WERI-Rb-1 (cell line): Measurements from ENCODE around the gene TMEM97.

Experiments used
- DNase-seq: peaks from one replicate; pipeline ENCODE4 v3.0.0-alpha.2; 2020
- H3K27ac ChIP-seq: fragments of 250-450 bp; sonication (Bioruptor Pico); 2 replicates; pipeline ENCODE4 v1.5.1; 2020; ENCODE audit warnings: mild to moderate bottlenecking, moderate library complexity
- H3K27me3 ChIP-seq: fragments of 250-450 bp; sonication (Bioruptor Pico); 2 replicates; pipeline ENCODE4 v1.5.1; 2021; ENCODE audit warnings: mild to moderate bottlenecking, low read depth, moderate library complexity; ENCODE audit not compliant: insufficient read depth, severe bottlenecking
- H3K36me3 ChIP-seq: fragments of 250-450 bp; sonication (Bioruptor Pico); 2 replicates; pipeline ENCODE4 v1.5.1; 2020; ENCODE audit warnings: mild to moderate bottlenecking, moderate library complexity
- H3K4me3 ChIP-seq: 2 replicates; pipeline ENCODE4 v1.5.1; 2011; ENCODE audit warnings: low read depth, mild to moderate bottlenecking, control low read depth, low read length
- H3K9me3 ChIP-seq: fragments of 250-450 bp; sonication (Bioruptor Pico); 2 replicates; pipeline ENCODE4 v1.5.1; 2021; ENCODE audit warnings: mild to moderate bottlenecking, moderate library complexity; ENCODE audit not compliant: severe bottlenecking
- TF ChIP-seq, protein P1 (sequence below): IDR thresholded peaks from 2 replicates; pipeline ENCODE4 v1.5.1; 2011; ENCODE audit warnings: low read depth, mild to moderate bottlenecking, control low read depth, inconsistent platforms, low read length

The TMEM97 gene

DNA sequence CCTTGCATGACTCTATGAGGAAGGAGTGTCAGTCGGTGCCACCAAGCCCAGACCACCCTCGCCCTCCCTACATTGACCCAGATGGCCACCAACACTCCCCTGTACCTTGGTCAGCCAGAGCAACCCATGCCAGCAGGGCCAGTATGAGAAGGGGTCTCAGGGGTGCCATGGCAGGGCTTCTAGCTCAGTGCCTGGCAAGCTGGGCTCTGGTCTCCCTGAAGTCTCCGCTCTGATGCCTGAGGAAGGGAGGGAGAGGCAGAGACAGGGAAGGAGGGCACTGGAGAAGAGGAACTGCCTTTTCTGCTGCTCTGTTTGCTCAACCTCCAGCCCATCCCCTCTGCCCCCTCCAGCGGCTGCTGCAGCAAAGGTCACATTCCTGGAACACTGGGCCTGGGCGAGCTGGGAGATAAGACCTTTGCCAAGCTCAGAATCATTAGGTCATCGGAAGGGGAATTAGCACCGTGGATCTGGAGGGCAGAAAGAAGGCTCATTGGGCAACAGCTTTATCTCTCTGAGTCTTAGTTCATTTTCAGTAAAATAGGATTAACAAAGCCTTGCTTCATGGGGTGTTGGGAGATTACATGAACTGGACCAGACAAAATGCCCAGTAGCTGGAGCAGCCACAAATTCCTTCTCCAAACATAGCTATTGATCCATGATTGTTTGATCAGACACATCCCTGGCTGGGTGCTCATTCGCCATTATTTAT lies 51.2 kb downstream of the TMEM97 start, which contains the start of gene VTN:
VTN (minus strand) TSS at position 273 of the 709 bp plus-strand sequence; CDS start at position 169, 104 bp downstream.
- peak; percentile 90 for DNase-seq
- Histone ChIP-seq H3K27ac (peak within 1 kb of the TSS; percentile 80), H3K27me3 (no peaks in the 10 kb centered on the region)

DNA sequence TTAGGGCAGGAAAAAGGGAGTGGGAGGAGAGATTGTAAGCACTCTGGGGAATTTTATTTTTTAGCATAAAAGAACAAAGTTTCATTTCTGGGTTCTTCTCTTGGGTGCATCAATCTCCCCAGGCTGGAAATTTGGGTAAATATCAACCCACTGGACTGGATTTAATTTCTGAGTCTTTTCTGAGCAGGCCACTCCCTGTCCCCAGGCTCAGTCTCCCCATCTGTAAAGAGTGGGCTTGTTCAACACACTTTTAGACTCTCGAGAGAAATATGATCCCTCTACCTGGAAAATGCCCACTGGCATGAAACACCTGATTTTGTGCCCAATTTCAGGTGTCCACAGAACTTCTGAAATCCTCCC lies 51.7 kb downstream of the TMEM97 start:
- peaks cover 8% of the 10 kb centered on the region for H3K36me3 ChIP-seq
- H3K9me3 ChIP-seq, result no peaks in the 10 kb centered on the region
- TF ChIP-seq, protein P1, sequence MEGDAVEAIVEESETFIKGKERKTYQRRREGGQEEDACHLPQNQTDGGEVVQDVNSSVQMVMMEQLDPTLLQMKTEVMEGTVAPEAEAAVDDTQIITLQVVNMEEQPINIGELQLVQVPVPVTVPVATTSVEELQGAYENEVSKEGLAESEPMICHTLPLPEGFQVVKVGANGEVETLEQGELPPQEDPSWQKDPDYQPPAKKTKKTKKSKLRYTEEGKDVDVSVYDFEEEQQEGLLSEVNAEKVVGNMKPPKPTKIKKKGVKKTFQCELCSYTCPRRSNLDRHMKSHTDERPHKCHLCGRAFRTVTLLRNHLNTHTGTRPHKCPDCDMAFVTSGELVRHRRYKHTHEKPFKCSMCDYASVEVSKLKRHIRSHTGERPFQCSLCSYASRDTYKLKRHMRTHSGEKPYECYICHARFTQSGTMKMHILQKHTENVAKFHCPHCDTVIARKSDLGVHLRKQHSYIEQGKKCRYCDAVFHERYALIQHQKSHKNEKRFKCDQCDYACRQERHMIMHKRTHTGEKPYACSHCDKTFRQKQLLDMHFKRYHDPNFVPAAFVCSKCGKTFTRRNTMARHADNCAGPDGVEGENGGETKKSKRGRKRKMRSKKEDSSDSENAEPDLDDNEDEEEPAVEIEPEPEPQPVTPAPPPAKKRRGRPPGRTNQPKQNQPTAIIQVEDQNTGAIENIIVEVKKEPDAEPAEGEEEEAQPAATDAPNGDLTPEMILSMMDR, result no peak
- DNase-seq, result no peak
- peak overlapping the region; percentile 80 for H3K27ac ChIP-seq
- H3K27me3 ChIP-seq, result no peaks in the 10 kb centered on the region
- peak overlapping the region; percentile 34 for H3K4me3 ChIP-seq

More for the DNA sequence above, 51.2 kb downstream of the TMEM97 start, which contains the start of gene VTN:
- H3K9me3 ChIP-seq, result no peaks in the 10 kb centered on the region
- peak within 1 kb of the TSS; percentile 34 for H3K4me3 ChIP-seq
- H3K36me3 ChIP-seq, result peaks cover 8% of the 10 kb centered on the region
- TF ChIP-seq, protein P1, result peak; percentile 46

DNA sequence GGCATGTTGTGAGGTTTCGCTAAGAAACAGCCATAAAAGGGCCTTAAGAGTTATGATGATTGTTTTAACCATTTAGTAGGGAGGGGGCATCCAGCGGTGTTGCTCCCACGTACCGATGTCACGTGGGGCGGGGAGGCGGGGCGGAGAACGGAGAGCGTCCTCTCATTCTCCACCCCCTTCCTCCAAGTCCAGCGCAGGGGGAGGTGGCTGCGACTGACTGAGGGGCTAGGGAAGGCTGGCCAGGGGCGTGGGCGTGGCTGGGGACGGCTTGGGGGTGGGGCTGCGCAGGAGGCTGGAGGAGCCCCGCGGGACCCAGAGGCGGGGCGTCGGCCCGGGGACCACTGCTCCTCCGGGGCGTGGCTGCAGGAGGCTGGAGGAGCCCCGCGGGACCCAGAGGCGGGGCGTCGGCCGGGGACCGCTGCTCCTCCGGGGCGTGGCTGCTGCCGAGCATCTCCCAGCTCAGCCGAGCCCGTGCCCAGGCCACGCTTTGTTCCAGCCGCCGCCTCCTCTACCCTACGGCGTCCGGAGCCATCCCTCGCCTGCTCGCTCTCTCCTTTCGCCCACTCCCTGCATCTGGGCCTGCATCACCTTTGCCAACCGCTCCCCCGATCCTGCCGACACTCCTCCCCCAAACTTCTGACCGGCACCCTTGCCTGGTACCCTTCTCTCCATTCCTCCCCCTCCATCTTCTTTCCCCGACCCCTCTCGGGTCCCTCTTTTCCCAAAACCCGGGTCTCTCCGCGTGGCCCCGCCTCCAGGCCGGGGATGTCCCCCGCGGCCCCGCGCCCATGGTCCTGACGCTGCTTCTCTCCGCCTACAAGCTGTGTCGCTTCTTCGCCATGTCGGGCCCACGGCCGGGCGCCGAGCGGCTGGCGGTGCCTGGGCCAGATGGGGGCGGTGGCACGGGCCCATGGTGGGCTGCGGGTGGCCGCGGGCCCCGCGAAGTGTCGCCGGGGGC lies 52.5 kb downstream of the TMEM97 start, which contains the start of gene SARM1:
SARM1 (plus strand) TSS at position 450 of the 958 bp plus-strand sequence; CDS start at position 789, 339 bp downstream.
- H3K36me3 ChIP-seq, result peaks cover 8% of the 10 kb centered on the region
- peak within 1 kb of the TSS; percentile 82 for H3K27ac ChIP-seq
- H3K9me3 ChIP-seq, result no peaks in the 10 kb centered on the region
- peak within 1 kb of the TSS; percentile 92 for H3K4me3 ChIP-seq
- peak; percentile 98 for DNase-seq
- TF ChIP-seq, protein P1, result no peak
- H3K27me3 ChIP-seq, result no peaks in the 10 kb centered on the region

DNA sequence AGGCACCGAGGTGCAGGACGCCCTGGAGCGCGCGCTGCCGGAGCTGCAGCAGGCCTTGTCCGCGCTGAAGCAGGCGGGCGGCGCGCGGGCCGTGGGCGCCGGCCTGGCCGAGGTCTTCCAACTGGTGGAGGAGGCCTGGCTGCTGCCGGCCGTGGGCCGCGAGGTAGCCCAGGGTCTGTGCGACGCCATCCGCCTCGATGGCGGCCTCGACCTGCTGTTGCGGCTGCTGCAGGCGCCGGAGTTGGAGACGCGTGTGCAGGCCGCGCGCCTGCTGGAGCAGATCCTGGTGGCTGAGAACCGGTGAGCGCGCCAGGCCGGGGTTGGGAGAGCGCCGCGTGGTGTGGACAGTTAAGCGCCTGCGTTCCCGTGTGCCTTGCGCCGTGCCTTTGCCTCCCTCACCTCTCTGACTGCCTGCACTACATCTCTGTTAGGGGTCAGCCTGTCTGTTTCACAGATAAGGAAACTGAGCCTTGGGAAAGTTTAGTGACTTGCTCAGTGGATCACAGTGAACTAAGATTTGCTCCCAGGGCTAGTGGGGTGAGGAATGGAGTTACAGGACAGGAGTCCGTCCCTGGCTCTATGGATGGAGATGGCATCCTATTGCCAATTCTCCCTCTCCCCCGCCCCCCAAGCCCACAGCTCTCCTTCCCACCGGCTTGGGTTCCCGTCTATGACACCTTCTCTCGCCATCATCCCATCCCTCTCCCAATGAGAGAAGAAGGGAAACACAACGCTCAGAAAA lies 53.4 kb downstream of the TMEM97 start:
- H3K9me3 ChIP-seq, result no peaks in the 10 kb centered on the region
- peak overlapping the region; percentile 82 for H3K27ac ChIP-seq

DNA sequence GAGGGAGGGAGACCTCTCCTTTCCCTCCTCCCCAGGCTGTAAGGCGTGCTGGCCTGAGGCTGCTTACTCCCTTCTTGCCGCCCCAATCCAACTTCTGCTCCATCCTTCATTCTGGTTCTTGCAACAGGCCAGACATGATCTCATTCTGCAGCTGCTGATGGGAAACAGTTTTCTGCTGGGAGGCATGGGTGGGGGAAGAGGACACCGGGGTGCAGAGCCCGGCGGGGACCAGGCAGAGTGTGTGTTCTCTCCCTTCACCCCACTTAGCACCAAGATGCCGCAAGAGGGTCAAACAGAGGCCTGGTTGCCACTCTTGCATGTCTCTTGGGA lies 53.9 kb downstream of the TMEM97 start:
- Histone ChIP-seq H3K27ac (peak overlapping the region; percentile 82; the same call in 1 of the 2 replicates), H3K27me3 (no peaks in the 10 kb centered on the region), H3K4me3 (peak overlapping the region; percentile 92), H3K9me3 (no peaks in the 10 kb centered on the region), H3K36me3 (peaks cover 8% of the 10 kb centered on the region)
- DNase-seq, result no peak
- TF ChIP-seq, protein P1, result no peak

More for the DNA sequence above, 53.4 kb downstream of the TMEM97 start:
- Histone ChIP-seq H3K36me3 (peaks cover 8% of the 10 kb centered on the region), H3K4me3 (peak overlapping the region; percentile 92), H3K27me3 (no peaks in the 10 kb centered on the region)
- TF ChIP-seq, protein P1, result no peak
- DNase-seq, result peak; percentile 46
